NB4 (cell line): ENCODE data around the gene HDAC9.

ENCODE experiments used
- CTCF ChIP-seq: IDR thresholded peaks from one replicate; pipeline ENCODE4 v1.5.1; 2012; ENCODE audit warnings: low read depth, low read length
- MAX ChIP-seq: IDR thresholded peaks from 2 replicates; pipeline ENCODE4 v1.6.1; 2011; ENCODE audit warnings: low read depth, low read length
- MYC ChIP-seq: IDR thresholded peaks from 2 replicates; pipeline ENCODE4 v1.6.1; 2011; ENCODE audit warnings: low read depth, low read length
- POLR2A ChIP-seq: IDR thresholded peaks from 2 replicates; pipeline ENCODE4 v1.6.1; 2011; ENCODE audit warnings: mild to moderate bottlenecking; ENCODE audit not compliant: insufficient read length; ENCODE audit errors: extremely low read depth

GRCh38 chr7:18538554-18539250 is 43.2 kb downstream of the HDAC9 start:
- TF ChIP-seq POLR2A (no peak), CTCF (no peak), MAX (no peak), MYC (no peak)
